ENCODE results near the gene KRTAP12-1. TPM values are rescaled to one million over a fixed set of nuclear protein-coding genes. Genes with fewer than 3 reads are reported as not detected.
"Not testable (repeated sequence)": the region's sequence is repeated elsewhere in the genome, so short reads cannot be mapped to it uniquely, and the experiment has no call there.

The KRTAP12-1 gene
- total RNA-seq, 2 experiments from 2014 or later, result not detected

DNA sequence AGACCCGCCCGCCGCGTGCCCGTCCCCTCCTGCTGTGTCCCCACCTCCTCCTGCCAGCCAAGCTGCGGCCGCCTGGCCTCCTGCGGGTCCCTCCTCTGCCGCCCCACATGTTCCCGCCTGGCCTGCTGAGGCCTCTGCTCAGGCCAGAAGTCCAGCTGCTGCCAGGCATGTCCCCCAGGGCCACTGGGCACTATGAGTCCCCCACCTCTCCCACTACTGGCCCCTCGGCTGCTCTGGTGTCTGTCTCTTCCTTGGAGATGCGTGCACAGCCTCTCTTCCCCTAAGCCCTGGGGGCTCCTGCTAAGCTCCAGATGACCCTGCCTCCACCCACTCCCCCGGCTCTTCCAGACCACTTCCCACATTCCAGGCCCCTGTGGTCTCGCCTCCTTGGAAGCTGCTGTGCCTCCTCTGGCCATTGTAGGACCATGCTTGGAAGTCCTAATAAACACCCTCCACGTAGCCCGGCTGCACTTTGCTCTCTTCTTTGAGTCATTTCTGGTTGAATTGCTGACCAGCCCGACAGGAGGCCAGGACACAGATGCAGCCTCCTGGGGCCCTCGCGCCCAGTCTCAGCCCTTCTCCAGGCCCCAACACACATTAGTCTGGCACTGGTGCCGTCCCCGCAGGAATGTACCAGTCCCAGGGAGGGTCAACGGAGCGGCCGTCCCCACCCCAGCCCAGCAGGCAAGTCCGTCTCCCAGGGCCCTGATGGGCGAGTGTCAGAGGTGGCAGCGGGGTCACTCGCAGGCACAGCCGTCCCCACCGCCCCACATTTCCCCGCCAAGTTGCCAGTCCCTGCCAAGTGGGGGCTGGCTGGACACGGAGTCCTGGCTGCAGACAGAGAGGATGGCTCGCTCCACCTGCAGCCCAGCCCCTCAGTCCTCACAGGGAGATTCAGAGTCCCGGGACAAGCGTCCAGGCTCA is 16.1 kb upstream of the KRTAP12-1 start:
- H3K4me3 ChIP-seq (ENCODE audit: low read length), result no peak overlapping the region
- Mint-ChIP-seq H3K4me1 (ENCODE audit: low read depth) (peaks cover 6% of the 10 kb centered on the region), H3K4me3 (no peak overlapping the region), H3K27ac (no peak overlapping the region), H3K36me3 (ENCODE audit: low read depth) (no peaks in the 10 kb centered on the region), H3K27me3 (peaks cover 67% of the 10 kb centered on the region), H3K9me3 (no peaks in the 10 kb centered on the region)
- peaks cover 5% of the 10 kb centered on the region for H3K4me1 ChIP-seq (ENCODE audit: insufficient read depth, low read length)
- DNase-seq, result no peak
- no peak overlapping the region for H3K27ac ChIP-seq (ENCODE audit: low read depth in 1 of 2, low read length in 2 of 2)
- H3K36me3 ChIP-seq (ENCODE audit: insufficient read depth, low read length), result no peaks in the 10 kb centered on the region
- peaks cover 47 to 58% of the 10 kb centered on the region in 2 experiments for H3K27me3 ChIP-seq (ENCODE audit: control insufficient read depth in 1 of 2, insufficient read depth in 2 of 2, low read length in 2 of 2)
- TF ChIP-seq, protein P1, sequence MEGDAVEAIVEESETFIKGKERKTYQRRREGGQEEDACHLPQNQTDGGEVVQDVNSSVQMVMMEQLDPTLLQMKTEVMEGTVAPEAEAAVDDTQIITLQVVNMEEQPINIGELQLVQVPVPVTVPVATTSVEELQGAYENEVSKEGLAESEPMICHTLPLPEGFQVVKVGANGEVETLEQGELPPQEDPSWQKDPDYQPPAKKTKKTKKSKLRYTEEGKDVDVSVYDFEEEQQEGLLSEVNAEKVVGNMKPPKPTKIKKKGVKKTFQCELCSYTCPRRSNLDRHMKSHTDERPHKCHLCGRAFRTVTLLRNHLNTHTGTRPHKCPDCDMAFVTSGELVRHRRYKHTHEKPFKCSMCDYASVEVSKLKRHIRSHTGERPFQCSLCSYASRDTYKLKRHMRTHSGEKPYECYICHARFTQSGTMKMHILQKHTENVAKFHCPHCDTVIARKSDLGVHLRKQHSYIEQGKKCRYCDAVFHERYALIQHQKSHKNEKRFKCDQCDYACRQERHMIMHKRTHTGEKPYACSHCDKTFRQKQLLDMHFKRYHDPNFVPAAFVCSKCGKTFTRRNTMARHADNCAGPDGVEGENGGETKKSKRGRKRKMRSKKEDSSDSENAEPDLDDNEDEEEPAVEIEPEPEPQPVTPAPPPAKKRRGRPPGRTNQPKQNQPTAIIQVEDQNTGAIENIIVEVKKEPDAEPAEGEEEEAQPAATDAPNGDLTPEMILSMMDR (IDR thresholded peaks at IDR 0.05), result no peak
- H3K9me3 ChIP-seq (ENCODE audit: control insufficient read depth in 1 of 2, insufficient read depth in 1 of 2, low read length in 2 of 2), result peaks cover 2 to 16% of the 10 kb centered on the region in 2 experiments
- ATAC-seq (ENCODE audit: poor library complexity), result no peak
- CTCF ChIA-PET, result no interaction called here
- POLR2A ChIA-PET, result no interaction called here
- intact Hi-C loops (cut with DNase I, micrococcal nuclease), result no loop called here

DNA sequence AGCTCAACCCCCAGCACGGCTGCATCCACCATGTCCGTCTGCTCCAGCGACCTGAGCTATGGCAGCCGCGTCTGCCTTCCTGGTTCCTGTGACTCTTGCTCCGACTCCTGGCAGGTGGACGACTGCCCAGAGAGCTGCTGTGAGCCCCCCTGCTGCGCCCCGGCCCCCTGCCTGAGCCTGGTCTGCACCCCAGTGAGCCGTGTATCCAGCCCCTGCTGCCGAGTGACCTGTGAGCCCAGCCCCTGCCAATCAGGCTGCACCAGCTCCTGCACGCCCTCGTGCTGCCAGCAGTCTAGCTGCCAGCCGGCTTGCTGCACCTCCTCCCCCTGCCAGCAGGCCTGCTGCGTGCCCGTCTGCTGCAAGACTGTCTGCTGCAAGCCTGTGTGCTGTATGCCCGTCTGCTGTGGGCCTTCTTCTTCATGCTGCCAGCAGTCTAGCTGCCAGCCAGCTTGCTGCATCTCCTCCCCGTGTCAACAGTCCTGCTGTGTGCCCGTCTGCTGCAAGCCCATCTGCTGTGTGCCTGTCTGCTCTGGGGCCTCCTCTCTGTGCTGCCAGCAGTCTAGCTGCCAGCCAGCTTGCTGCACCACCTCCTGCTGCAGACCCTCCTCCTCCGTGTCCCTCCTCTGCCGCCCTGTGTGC is 15.3 kb upstream of the KRTAP12-1 start, which contains the start of gene KRTAP10-12:
KRTAP10-12 (plus strand) TSS at position 1 of the 639 bp plus-strand sequence; CDS start at position 31, 30 bp downstream.
- H3K36me3 Mint-ChIP-seq (ENCODE audit: low read depth); DNase-seq; H3K4me1 ChIP-seq (ENCODE audit: insufficient read depth, low read length); ATAC-seq (ENCODE audit: poor library complexity); H3K4me3 ChIP-seq (ENCODE audit: low read length); H3K4me1 Mint-ChIP-seq (ENCODE audit: low read depth); H3K27ac Mint-ChIP-seq; H3K9me3 Mint-ChIP-seq; intact Hi-C loops (cut with DNase I, micrococcal nuclease); H3K4me3 Mint-ChIP-seq; CTCF ChIA-PET; H3K27ac ChIP-seq (ENCODE audit: low read depth in 1 of 2, low read length in 2 of 2); H3K36me3 ChIP-seq (ENCODE audit: insufficient read depth, low read length); POLR2A ChIA-PET: not testable (repeated sequence)
- peaks cover 65% of the 10 kb centered on the region for H3K27me3 Mint-ChIP-seq
- peaks cover 10 to 11% of the 10 kb centered on the region in 2 experiments for H3K9me3 ChIP-seq (ENCODE audit: control insufficient read depth in 1 of 2, insufficient read depth in 1 of 2, low read length in 2 of 2)
- H3K27me3 ChIP-seq (ENCODE audit: control insufficient read depth in 1 of 2, insufficient read depth in 2 of 2, low read length in 2 of 2), result peaks cover 40 to 51% of the 10 kb centered on the region in 2 experiments

DNA sequence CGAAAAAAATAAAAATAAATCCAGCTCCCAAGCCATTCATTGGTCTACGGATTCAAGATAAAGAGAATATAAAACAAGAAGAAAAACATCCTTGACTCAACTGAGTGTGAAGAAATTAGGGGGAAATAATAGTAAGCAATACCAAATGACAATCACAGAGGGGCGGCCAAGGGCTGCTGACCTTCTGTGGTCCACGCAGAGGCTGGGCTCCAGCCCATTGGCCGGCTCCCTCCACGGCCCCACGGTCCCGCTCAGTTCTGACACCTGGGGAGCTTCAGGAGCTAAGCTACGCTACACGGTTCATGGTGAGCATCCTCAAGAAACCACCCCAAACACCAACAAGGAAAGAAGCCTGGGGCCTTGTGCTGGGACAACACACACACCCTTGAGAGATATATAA is 14.6 kb upstream of the KRTAP12-1 start:
- Histone ChIP-seq H3K27ac (ENCODE audit: low read depth in 1 of 2, low read length in 2 of 2) (no peak overlapping the region), H3K27me3 (ENCODE audit: control insufficient read depth in 1 of 2, insufficient read depth in 2 of 2, low read length in 2 of 2) (peaks cover 34 to 44% of the 10 kb centered on the region in 2 experiments), H3K4me3 (ENCODE audit: low read length) (no peak overlapping the region), H3K4me1 (ENCODE audit: insufficient read depth, low read length) (peaks cover 5% of the 10 kb centered on the region), H3K9me3 (ENCODE audit: control insufficient read depth in 1 of 2, insufficient read depth in 1 of 2, low read length in 2 of 2) (peaks cover 11% of the 10 kb centered on the region in 2 experiments), H3K36me3 (ENCODE audit: insufficient read depth, low read length) (no peaks in the 10 kb centered on the region)
- H3K36me3 Mint-ChIP-seq (ENCODE audit: low read depth), result no peaks in the 10 kb centered on the region
- CTCF ChIA-PET, result no interaction called here
- peaks cover 60% of the 10 kb centered on the region for H3K27me3 Mint-ChIP-seq
- no peak overlapping the region for H3K4me3 Mint-ChIP-seq
- DNase-seq, result no peak
- TF ChIP-seq, protein P1 (IDR thresholded peaks at IDR 0.05), result no peak
- H3K27ac Mint-ChIP-seq, result no peak overlapping the region
- no peak for ATAC-seq (ENCODE audit: poor library complexity)
- H3K9me3 Mint-ChIP-seq, result peaks cover 5% of the 10 kb centered on the region
- H3K4me1 Mint-ChIP-seq (ENCODE audit: low read depth), result peaks cover 11% of the 10 kb centered on the region
- intact Hi-C loops (cut with DNase I, micrococcal nuclease), result no loop called here
- POLR2A ChIA-PET, result interaction anchor here (0.6 kb wide), 1 partner anchor 83 kb away, joined by 3 read pairs; no protein-coding TSS in a partner anchor
